CD8-positive, alpha-beta memory T cell (primary cell): ENCODE results near the gene HNRNPA2B1. TPM values are rescaled to one million over a fixed set of nuclear protein-coding genes. Genes with fewer than 3 reads are reported as not detected.
"Not testable (repeated sequence)": the region's sequence is repeated elsewhere in the genome, so short reads cannot be mapped to it uniquely, and the experiment has no call there.

Experiments
- CTCF ChIA-PET: fragments of 350-600 bp; sonication (Branson Sonifier 250); formaldehyde crosslinking; loops from one replicate; lab custom pipeline; 2021; ENCODE audit warnings: antibody characterized with exemption; lab: Charles Lee
- POLR2A ChIA-PET: fragments of 350-600 bp; sonication (Branson Sonifier 250); formaldehyde crosslinking; loops from one replicate; lab custom pipeline; 2021; ENCODE audit warnings: antibody characterized with exemption; lab: Charles Lee
- DNase-seq, 5 donors: peaks; one replicate each; pipeline versions ENCODE4 v3.0.0 to v3.0.0-alpha.2; 2020 to 2022; ENCODE audit warnings: mixed read lengths in 1 of 5
- H3K27ac ChIP-seq: one replicate; pipeline ENCODE4 v1.7.0; 2013; ENCODE audit warnings: low read depth, mild to moderate bottlenecking, low read length, moderate library complexity
- H3K27me3 ChIP-seq: 2 replicates; pipeline ENCODE4 v1.7.0; 2013; ENCODE audit warnings: low read length, mild to moderate bottlenecking; ENCODE audit not compliant: insufficient read depth, poor library complexity, severe bottlenecking
- H3K36me3 ChIP-seq: 2 replicates; pipeline ENCODE4 v1.7.0; 2013; ENCODE audit warnings: mild to moderate bottlenecking, low read length, moderate library complexity; ENCODE audit not compliant: insufficient read depth
- H3K4me1 ChIP-seq: 2 replicates; pipeline ENCODE4 v1.7.0; 2013; ENCODE audit warnings: mild to moderate bottlenecking, low read length, moderate library complexity; ENCODE audit not compliant: insufficient read depth
- H3K4me3 ChIP-seq: 2 replicates; pipeline ENCODE4 v1.7.0; 2013; ENCODE audit warnings: mild to moderate bottlenecking, low read length
- H3K9me3 ChIP-seq: 2 replicates; pipeline ENCODE4 v1.7.0; 2013; ENCODE audit warnings: mild to moderate bottlenecking, low read length
- H3K27ac Mint-ChIP-seq, 8 donors: one replicate each; pipeline ENCODE4 v1.8.0; 2020 to 2021; ENCODE audit warnings: mixed read lengths in 8 of 8, mild to moderate bottlenecking in 6 of 8, inconsistent platforms in 3 of 8, moderate library complexity in 3 of 8
- H3K27me3 Mint-ChIP-seq, 2 donors: one replicate each; pipeline ENCODE4 v1.8.0; 2020 to 2021; ENCODE audit warnings: mixed read lengths in 2 of 2, mild to moderate bottlenecking in 1 of 2, moderate library complexity in 1 of 2
- H3K36me3 Mint-ChIP-seq, 3 donors: one replicate each; pipeline ENCODE4 v1.8.0; 2020 to 2021; ENCODE audit warnings: mixed read lengths in 3 of 3, inconsistent platforms in 1 of 3, mild to moderate bottlenecking in 1 of 3
- H3K4me1 Mint-ChIP-seq, 3 donors: one replicate each; pipeline ENCODE4 v1.8.0; 2020 to 2021; ENCODE audit warnings: mixed read lengths in 3 of 3, inconsistent platforms in 1 of 3, mild to moderate bottlenecking in 1 of 3
- H3K4me3 Mint-ChIP-seq, 7 donors: one replicate each; pipeline ENCODE4 v1.8.0; 2020 to 2021; ENCODE audit warnings: mixed read lengths in 7 of 7, mild to moderate bottlenecking in 6 of 7, moderate library complexity in 4 of 7, inconsistent platforms in 2 of 7
- H3K9me3 Mint-ChIP-seq, 5 donors: one replicate each; pipeline ENCODE4 v1.8.0; 2020 to 2022; ENCODE audit warnings: mixed read lengths in 5 of 5, mild to moderate bottlenecking in 3 of 5, moderate library complexity in 2 of 5, inconsistent platforms in 1 of 5
- polyA plus RNA-seq: library from polyadenylated mRNA; unstranded; fragments of 300-500 nt; fragmentation: Illumina TruSeq; gene quantifications from one replicate; pipeline ENCODE4 v1.2.3, GENCODE V29; 2021
- total RNA-seq, 2 experiments: library from RNA; stranded (reverse); gene quantifications; one replicate each; pipeline ENCODE4 v1.2.3, GENCODE V29; 2021

HNRNPA2B1 gene
- total and polyA plus RNA-seq, 3 experiments from 2014 or later = 742 to 966 (median 950) TPM

DNA sequence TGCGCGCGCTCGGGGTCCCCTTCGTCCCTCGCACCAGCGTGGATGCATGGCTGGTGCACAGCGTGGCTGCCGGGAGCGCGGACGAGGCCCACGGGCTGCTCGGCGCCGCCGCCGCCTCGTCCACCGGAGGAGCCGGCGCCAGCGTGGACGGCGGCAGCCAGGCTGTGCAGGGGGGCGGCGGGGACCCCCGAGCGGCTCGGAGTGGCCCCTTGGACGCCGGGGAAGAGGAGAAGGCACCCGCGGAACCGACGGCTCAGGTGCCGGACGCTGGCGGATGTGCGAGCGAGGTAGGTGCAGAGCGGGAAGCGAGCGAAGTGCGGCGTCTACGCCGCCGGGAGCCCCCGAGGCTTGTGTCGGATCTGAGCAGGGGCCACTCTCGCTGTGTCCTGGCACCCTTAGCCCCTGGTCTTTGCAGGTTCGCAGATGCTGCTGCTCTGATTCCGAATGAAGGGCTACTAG, 47.7 kb downstream of the HNRNPA2B1 start:
- peak overlapping the region; percentile 15 for H3K27ac ChIP-seq
- Mint-ChIP-seq H3K27ac (peak overlapping the region; percentile 81 to 96 (median 93)), H3K4me1 (peaks cover 50 to 65% (median 59%) of the 10 kb centered on the region in 3 donors), H3K4me3 (peak overlapping the region; percentile 88 to 99 (median 93))
- H3K4me1 ChIP-seq = peaks cover 56% of the 10 kb centered on the region
- not testable (repeated sequence) for H3K27me3 ChIP-seq, H3K36me3 Mint-ChIP-seq, H3K27me3 Mint-ChIP-seq, H3K36me3 ChIP-seq, H3K9me3 ChIP-seq, H3K9me3 Mint-ChIP-seq
- DNase-seq = peak in 3 of 5 donors; percentile 31 to 53 (median 40)
- ChIA-PET CTCF (interaction anchor here (1.1 to 2.8 kb wide), 9 partner anchors 9 to 74 kb away, joined by 3 to 31 read pairs (median 6); partner anchors contain the start of gene HNRNPA2B1), POLR2A (interaction anchor here (0.6 to 2.6 kb wide), 10 partner anchors 9 to 52 kb away, joined by 4 to 55 read pairs (median 5); partner anchors contain the start of genes CBX3 and HNRNPA2B1)
- peak overlapping the region; percentile 72 for H3K4me3 ChIP-seq

DNA sequence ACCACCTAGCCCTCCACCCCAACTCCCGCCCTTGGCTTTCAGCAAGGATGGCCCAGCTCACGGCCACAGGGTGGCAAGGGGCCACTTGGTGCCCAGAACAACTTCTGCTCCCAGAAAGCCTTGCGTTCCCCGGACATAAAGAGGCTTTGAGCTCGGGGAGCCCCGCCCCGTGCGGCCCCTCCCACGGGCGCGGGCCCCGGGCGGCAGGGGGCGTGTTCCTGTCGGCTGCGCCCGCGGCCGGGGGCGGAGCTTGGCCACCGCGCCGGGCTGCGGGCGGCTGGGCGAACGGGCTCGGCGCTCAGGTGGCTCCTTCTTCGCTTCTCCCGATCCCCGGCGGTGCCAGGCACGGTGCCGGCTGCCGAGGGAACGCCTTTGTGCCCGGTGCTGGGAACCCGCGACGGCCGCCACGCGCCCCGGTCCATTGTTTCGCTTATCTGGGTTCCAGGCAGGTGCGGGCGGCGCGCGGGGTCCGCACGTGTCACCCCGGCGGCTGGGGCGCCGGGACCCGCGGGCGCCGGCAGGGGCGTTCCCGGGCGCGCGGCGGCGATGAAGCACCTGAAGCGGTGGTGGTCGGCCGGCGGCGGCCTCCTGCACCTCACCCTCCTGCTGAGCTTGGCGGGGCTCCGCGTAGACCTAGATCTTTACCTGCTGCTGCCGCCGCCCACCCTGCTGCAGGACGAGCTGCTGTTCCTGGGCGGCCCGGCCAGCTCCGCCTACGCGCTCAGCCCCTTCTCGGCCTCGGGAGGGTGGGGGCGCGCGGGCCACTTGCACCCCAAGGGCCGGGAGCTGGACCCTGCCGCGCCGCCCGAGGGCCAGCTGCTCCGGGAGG, 48.4 kb downstream of the HNRNPA2B1 start, which contains the start of gene NFE2L3:
Gene NFE2L3, plus strand, starts transcription at position 246 of the 829 bp plus-strand sequence. Its CDS starts 301 bp downstream, at position 547.
- no peaks in the 10 kb centered on the region for H3K9me3 ChIP-seq
- no peaks in the 10 kb centered on the region for H3K27me3 ChIP-seq
- Mint-ChIP-seq H3K9me3 (peaks cover 0 to 2% (median 0%) of the 10 kb centered on the region in 5 donors), H3K4me1 (peaks cover 48 to 59% (median 52%) of the 10 kb centered on the region in 3 donors), H3K27ac (peak within 1 kb of the TSS; percentile 92 to 97 (median 94)), H3K36me3 (peaks cover 0 to 9% (median 0%) of the 10 kb centered on the region in 3 donors), H3K27me3 (no peaks in the 10 kb centered on the region), H3K4me3 (peak within 1 kb of the TSS; percentile 91 to 99 (median 93))
- DNase-seq = peak; percentile 76 to 85 (median 78)
- peaks cover 50% of the 10 kb centered on the region for H3K4me1 ChIP-seq
- H3K27ac ChIP-seq = peak within 1 kb of the TSS; percentile 57
- ChIA-PET POLR2A (interaction anchor here (0.6 to 2.6 kb wide), 13 partner anchors 9 to 296 kb away, joined by 3 to 55 read pairs (median 5); partner anchors contain the start of genes CBX3 and HNRNPA2B1), CTCF (interaction anchor here (1.0 to 2.8 kb wide), 15 partner anchors 9 to 257 kb away, joined by 3 to 31 read pairs (median 4); partner anchors contain the start of gene HNRNPA2B1)
- H3K4me3 ChIP-seq = peak within 1 kb of the TSS; percentile 72
- H3K36me3 ChIP-seq = no peaks in the 10 kb centered on the region

DNA sequence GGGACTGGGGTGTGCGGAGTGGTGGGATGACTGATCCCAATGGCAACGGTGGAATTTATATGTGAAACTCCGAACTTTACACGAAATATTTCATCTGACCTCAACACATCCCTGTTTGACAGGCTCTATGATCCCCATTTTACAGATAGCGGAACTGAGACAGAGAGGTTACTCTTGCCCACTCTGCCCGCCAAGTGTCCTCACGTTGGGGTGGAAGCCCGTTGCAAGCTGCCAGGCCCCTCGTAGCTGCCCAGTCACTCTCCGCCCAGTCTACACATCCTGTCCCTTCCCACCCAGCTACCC, 48.9 kb downstream of the HNRNPA2B1 start:
- ChIA-PET CTCF (interaction anchor here (1.0 to 2.8 kb wide), 14 partner anchors 10 to 257 kb away, joined by 3 to 31 read pairs (median 4); partner anchors contain the start of gene HNRNPA2B1), POLR2A (interaction anchor here (0.6 to 2.6 kb wide), 11 partner anchors 10 to 295 kb away, joined by 3 to 55 read pairs (median 5); partner anchors contain the start of genes CBX3 and HNRNPA2B1)
- Mint-ChIP-seq H3K4me1 (peaks cover 45 to 53% (median 49%) of the 10 kb centered on the region in 3 donors), H3K36me3 (peaks cover 0 to 9% (median 0%) of the 10 kb centered on the region in 3 donors), H3K9me3 (peaks cover 0 to 2% (median 0%) of the 10 kb centered on the region in 5 donors), H3K27me3 (no peaks in the 10 kb centered on the region), H3K4me3 (peak overlapping the region; percentile 85 to 97 (median 92)), H3K27ac (peak overlapping the region; percentile 72 to 97 (median 90))
- H3K4me1 ChIP-seq = peaks cover 45% of the 10 kb centered on the region
- no peaks in the 10 kb centered on the region for H3K27me3 ChIP-seq
- no peaks in the 10 kb centered on the region for H3K9me3 ChIP-seq
- peak overlapping the region; percentile 57 for H3K27ac ChIP-seq
- no peak for DNase-seq
- H3K36me3 ChIP-seq = no peaks in the 10 kb centered on the region
- H3K4me3 ChIP-seq = peak overlapping the region; percentile 71

- CTCF ChIA-PET = interaction anchor here (1.2 to 2.8 kb wide), 8 partner anchors 10 to 256 kb away, joined by 3 to 31 read pairs (median 8); no protein-coding TSS in a partner anchor
- peaks cover 40 to 48% (median 44%) of the 10 kb centered on the region in 3 donors for H3K4me1 Mint-ChIP-seq
These were observed 49.5 kb downstream of the HNRNPA2B1 start for GRCh38 chr7:26151096-26151495.

DNA sequence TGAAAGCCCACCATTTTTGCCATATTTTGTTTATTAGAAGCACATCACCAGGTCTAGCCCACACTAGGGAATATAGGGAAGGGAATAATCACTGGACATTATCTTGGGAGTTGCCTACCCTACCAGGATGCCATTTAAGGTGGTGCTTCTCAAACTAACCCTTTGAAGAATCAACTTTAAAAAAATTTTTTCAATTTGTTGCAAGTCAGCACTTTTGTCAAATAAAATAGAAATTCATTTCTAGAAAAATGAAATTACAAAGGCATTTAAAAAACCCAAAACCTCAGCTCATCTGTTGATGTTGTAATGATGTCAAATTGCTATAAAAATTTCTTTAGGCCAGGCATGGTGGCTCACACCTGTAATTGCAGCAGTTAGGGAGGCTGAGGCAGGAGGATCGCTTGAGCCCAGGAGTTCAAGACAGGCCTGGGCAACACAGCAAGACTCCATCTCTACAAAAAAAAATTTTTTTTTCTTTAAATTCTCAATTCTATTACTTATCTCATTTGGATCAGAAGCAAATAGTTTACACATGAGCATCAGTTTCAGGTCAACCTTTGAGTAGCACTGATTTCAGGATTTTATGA, 51.1 kb downstream of the HNRNPA2B1 start:
- Mint-ChIP-seq H3K9me3 (peaks cover 0 to 2% (median 0%) of the 10 kb centered on the region in 5 donors), H3K27ac (no peak overlapping the region), H3K27me3 (peaks cover 3% of the 10 kb centered on the region in 2 donors), H3K4me3 (no peak overlapping the region), H3K4me1 (peaks cover 28 to 32% (median 30%) of the 10 kb centered on the region in 3 donors), H3K36me3 (peaks cover 0 to 9% (median 0%) of the 10 kb centered on the region in 3 donors)
- Histone ChIP-seq H3K4me1 (peaks cover 25% of the 10 kb centered on the region), H3K27ac (no peak overlapping the region), H3K27me3 (no peaks in the 10 kb centered on the region), H3K9me3 (no peaks in the 10 kb centered on the region), H3K4me3 (no peak overlapping the region), H3K36me3 (no peaks in the 10 kb centered on the region)
- CTCF ChIA-PET = no interaction called here
- POLR2A ChIA-PET = interaction anchor here (0.5 kb wide), 1 partner anchor 45 kb away, joined by 8 read pairs; no protein-coding TSS in a partner anchor
- no peak for DNase-seq

More at GRCh38 chr7:26151096-26151495, 49.5 kb downstream of the HNRNPA2B1 start:
- POLR2A ChIA-PET = interaction anchor here (1.2 to 2.6 kb wide), 4 partner anchors 22 to 53 kb away, joined by 3 to 55 read pairs (median 8); partner anchors contain the start of genes CBX3 and HNRNPA2B1
- H3K36me3 ChIP-seq = no peaks in the 10 kb centered on the region
- no peaks in the 10 kb centered on the region for H3K27me3 ChIP-seq
- H3K4me3 Mint-ChIP-seq = peak overlapping the region; percentile 85 to 97 (median 92)
- peaks cover 0 to 2% (median 0%) of the 10 kb centered on the region in 5 donors for H3K9me3 Mint-ChIP-seq
- DNase-seq = peak in 1 of 5 donors; percentile 58
- peak overlapping the region; percentile 72 to 97 (median 90) for H3K27ac Mint-ChIP-seq
- H3K36me3 Mint-ChIP-seq = peaks cover 0 to 9% (median 0%) of the 10 kb centered on the region in 3 donors
- H3K4me3 ChIP-seq = no peak overlapping the region
- peaks cover 0 to under 1% of the 10 kb centered on the region in 2 donors for H3K27me3 Mint-ChIP-seq
- H3K4me1 ChIP-seq = peaks cover 39% of the 10 kb centered on the region
- H3K9me3 ChIP-seq = no peaks in the 10 kb centered on the region
- no peak overlapping the region for H3K27ac ChIP-seq

- H3K9me3 Mint-ChIP-seq, DNase-seq, CTCF ChIA-PET, H3K27ac Mint-ChIP-seq, H3K36me3 Mint-ChIP-seq, H3K4me3 ChIP-seq, H3K36me3 ChIP-seq, H3K27me3 Mint-ChIP-seq, H3K27ac ChIP-seq, H3K27me3 ChIP-seq, POLR2A ChIA-PET, H3K9me3 ChIP-seq, H3K4me3 Mint-ChIP-seq: not testable (repeated sequence)
- H3K4me1 Mint-ChIP-seq = peaks cover 16 to 20% (median 19%) of the 10 kb centered on the region in 3 donors
- H3K4me1 ChIP-seq = peaks cover 14% of the 10 kb centered on the region
These were observed 52.2 kb downstream of the HNRNPA2B1 start for GRCh38 chr7:26148307-26148700.

DNA sequence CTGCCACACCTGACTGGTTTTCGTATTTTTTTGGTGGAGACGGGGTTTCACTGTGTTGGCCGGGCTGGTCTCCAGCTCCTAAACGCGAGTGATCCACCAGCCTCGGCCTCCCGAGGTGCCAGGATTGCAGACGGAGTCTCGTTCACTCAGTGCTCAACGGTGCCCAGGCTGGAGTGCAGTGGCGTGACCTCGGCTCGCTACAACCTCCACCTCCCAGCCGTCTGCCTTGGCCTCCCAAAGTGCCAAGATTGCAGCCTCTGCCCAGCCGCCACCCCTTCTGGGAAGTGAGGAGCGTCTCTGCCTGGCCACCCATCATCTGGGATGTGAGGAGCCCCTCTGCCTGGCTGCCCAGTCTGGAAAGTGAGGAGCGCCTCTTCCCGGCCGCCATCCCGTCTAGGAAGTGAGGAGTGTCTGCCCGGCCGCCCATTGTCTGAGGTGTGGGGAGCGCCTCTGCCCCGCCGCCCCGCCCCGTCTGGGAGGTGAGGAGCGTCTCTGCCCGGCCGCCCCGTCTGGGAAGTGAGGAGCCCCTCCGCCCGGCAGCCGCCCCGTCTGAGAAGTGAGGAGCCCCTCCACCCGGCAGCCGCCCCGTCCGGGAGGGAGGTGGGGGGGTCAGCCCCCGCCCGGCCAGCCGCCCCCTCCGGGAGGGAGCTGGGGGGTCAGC, 52.8 kb downstream of the HNRNPA2B1 start:
- peaks cover 12 to 16% (median 16%) of the 10 kb centered on the region in 3 donors for H3K4me1 Mint-ChIP-seq
- H3K4me1 ChIP-seq, H3K27ac Mint-ChIP-seq, CTCF ChIA-PET, H3K4me3 Mint-ChIP-seq, H3K27me3 Mint-ChIP-seq, H3K27me3 ChIP-seq, H3K36me3 ChIP-seq, H3K27ac ChIP-seq, H3K9me3 Mint-ChIP-seq, H3K9me3 ChIP-seq, H3K36me3 Mint-ChIP-seq, DNase-seq, H3K4me3 ChIP-seq, POLR2A ChIA-PET: not testable (repeated sequence)
